ENCODE results near the gene CREB5.

DNA sequence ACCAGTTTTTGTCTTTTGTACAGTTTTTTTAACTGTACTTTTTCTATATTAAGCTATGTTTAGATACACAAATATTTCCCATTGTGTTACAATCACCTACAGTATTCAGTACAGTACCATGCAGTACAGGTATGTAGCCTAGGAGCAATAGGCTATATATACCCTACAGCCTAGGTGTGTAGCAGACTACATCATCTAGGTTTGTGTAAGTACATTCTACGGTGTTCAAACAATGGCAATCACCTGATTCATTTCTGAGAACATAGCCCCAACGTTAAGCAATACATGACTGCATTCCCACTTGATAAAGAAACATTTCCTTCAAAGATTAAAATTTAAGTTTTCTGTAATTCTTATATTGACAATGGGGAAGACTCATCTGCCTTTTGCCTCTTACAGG lies 456.4 kb downstream of the CREB5 start:
- TF ChIP-seq POLR2AphosphoS5 (IDR thresholded peaks at IDR 0.05; ENCODE audit: low read depth, low read length) (no peak), POLR2A (IDR thresholded peaks at IDR 0.05; ENCODE audit: low read depth, low read length) (no peak), TAF1 (IDR thresholded peaks at IDR 0.05; ENCODE audit: borderline replicate concordance, low read depth, low read length) (no peak)

All from GM12892 (cell line).